ENCODE measurements around the gene SIGLEC15.
"Not testable (repeated sequence)": the region's sequence is repeated elsewhere in the genome, so short reads cannot be mapped to it uniquely, and the experiment has no call there.

- TF ChIP-seq POLR2A (IDR thresholded peaks at IDR 0.05; ENCODE audit: low read length); GATA3 (IDR thresholded peaks at IDR 0.05; ENCODE audit: borderline replicate concordance); CTCF (IDR thresholded peaks at IDR 0.05); SMC3 (IDR thresholded peaks at IDR 0.05); HDAC2 (IDR thresholded peaks at IDR 0.05); NR3C1 (IDR thresholded peaks at IDR 0.05); POLR2AphosphoS2 (conservative IDR thresholded peaks at IDR 0.05; ENCODE audit: low read length): not testable (repeated sequence)
Observed at GRCh38 chr18:45848643-45849042, 23.2 kb downstream of the SIGLEC15 start.
